GM23338 (cell line): ENCODE results near the gene SIKE1. TPM values are rescaled to one million over a fixed set of nuclear protein-coding genes. Genes with fewer than 3 reads are reported as not detected.

ENCODE experiments used
- ATAC-seq: fragments of 200-7000 bp; cut with Tn5 transposase; 3 replicates; pipeline ENCODE4 v1.9.1; 2020
- DNase-seq: peaks from one replicate; pipeline ENCODE4 v3.0.0-alpha.2; 2015; ENCODE audit warnings: low spot score
- H2AFZ ChIP-seq: fragments of 200-600 bp; sonication (generic); 2 replicates; pipeline ENCODE4 v1.8.0; 2016; ENCODE audit warnings: antibody characterized with exemption, mild to moderate bottlenecking, moderate library complexity
- H3F3A ChIP-seq: fragments of 200-600 bp; sonication (generic); replicated peaks from 2 replicates; pipeline ENCODE4 v1.8.0; 2017; ENCODE audit warnings: antibody characterized with exemption, mixed run types, low read depth
- H3K27ac ChIP-seq: fragments of 200-600 bp; sonication (generic); 2 replicates; pipeline ENCODE4 v1.6.1; 2016; ENCODE audit warnings: low read depth
- H3K27me3 ChIP-seq: fragments of 200-600 bp; sonication (generic); 2 replicates; pipeline ENCODE4 v1.8.0; 2016; ENCODE audit warnings: mild to moderate bottlenecking, mixed run types, moderate library complexity; ENCODE audit not compliant: insufficient read depth
- H3K36me3 ChIP-seq: fragments of 200-600 bp; sonication (generic); 2 replicates; pipeline ENCODE4 v1.8.0; 2016; ENCODE audit warnings: mild to moderate bottlenecking; ENCODE audit not compliant: insufficient read depth
- H3K4me1 ChIP-seq: fragments of 200-600 bp; sonication (generic); 2 replicates; pipeline ENCODE4 v1.8.0; 2016; ENCODE audit warnings: mild to moderate bottlenecking, moderate library complexity; ENCODE audit not compliant: insufficient read depth
- H3K4me2 ChIP-seq: fragments of 200-600 bp; sonication (generic); 2 replicates; pipeline ENCODE4 v1.7.1; 2017; ENCODE audit warnings: mixed run types
- H3K4me3 ChIP-seq: fragments of 200-600 bp; sonication (generic); 2 replicates; pipeline ENCODE4 v1.6.1; 2016; ENCODE audit warnings: mixed run types
- H3K79me2 ChIP-seq: fragments of 200-600 bp; sonication (generic); replicated peaks from 2 replicates; pipeline ENCODE4 v1.8.0; 2017; ENCODE audit warnings: mild to moderate bottlenecking; ENCODE audit not compliant: insufficient read depth
- H3K9me2 ChIP-seq: fragments of 200-600 bp; sonication (generic); 2 replicates; pipeline ENCODE4 v1.8.0; 2017; ENCODE audit not compliant: insufficient read depth
- H4K20me1 ChIP-seq: fragments of 200-600 bp; sonication (generic); replicated peaks from 2 replicates; pipeline ENCODE4 v1.8.0; 2017; ENCODE audit warnings: mild to moderate bottlenecking; ENCODE audit not compliant: insufficient read depth
- H3K27ac Mint-ChIP-seq: 2 replicates; pipeline ENCODE4 v1.8.0; 2020; ENCODE audit warnings: inconsistent platforms, mild to moderate bottlenecking, moderate library complexity, mixed read lengths
- H3K27me3 Mint-ChIP-seq: 3 replicates; pipeline ENCODE4 v1.8.0; 2022; ENCODE audit warnings: low read depth, mild to moderate bottlenecking, moderate library complexity, mixed read lengths, inconsistent platforms; ENCODE audit not compliant: insufficient read depth, poor library complexity
- H3K36me3 Mint-ChIP-seq: 3 replicates; pipeline ENCODE4 v1.8.0; 2021; ENCODE audit warnings: low read depth, mild to moderate bottlenecking, inconsistent platforms, moderate library complexity, mixed read lengths
- H3K4me1 Mint-ChIP-seq: 3 replicates; pipeline ENCODE4 v1.8.0; 2020; ENCODE audit warnings: mild to moderate bottlenecking, inconsistent platforms, mixed read lengths
- H3K4me3 Mint-ChIP-seq: 3 replicates; pipeline ENCODE4 v1.8.0; 2021; ENCODE audit warnings: moderate library complexity, mild to moderate bottlenecking, inconsistent platforms, mixed read lengths
- H3K9me3 Mint-ChIP-seq: 3 replicates; pipeline ENCODE4 v1.8.0; 2020; ENCODE audit warnings: moderate library complexity, mild to moderate bottlenecking, inconsistent platforms, mixed read lengths
- CREB1 ChIP-seq: fragments of 250-450 bp; sonication (Bioruptor Pico); IDR thresholded peaks from 2 replicates; pipeline ENCODE4 v1.5.0; 2020; ENCODE audit warnings: low read depth, mild to moderate bottlenecking, moderate library complexity
- CTCF ChIP-seq, 2 experiments: fragments of 200-600 bp in 1 of 2; sonication (generic) in 1 of 2; conservative IDR thresholded peaks; 2 replicates each; pipeline versions ENCODE4 v1.5.1 to v1.6.1; 2016 to 2017; ENCODE audit warnings: antibody characterized with exemption in 2 of 2, low read depth in 2 of 2, mild to moderate bottlenecking in 2 of 2, moderate library complexity in 1 of 2
- ETS1 ChIP-seq: IDR thresholded peaks from 2 replicates; pipeline ENCODE4 v1.6.1; 2016; ENCODE audit warnings: antibody characterized with exemption
- EZH2 ChIP-seq: fragments of 200-600 bp; sonication (generic); IDR thresholded peaks from one replicate; pipeline ENCODE4 v1.8.0; 2017; ENCODE audit warnings: antibody characterized with exemption, mild to moderate bottlenecking, low read depth; ENCODE audit not compliant: unreplicated experiment
- EZH2phosphoT487 ChIP-seq: fragments of 200-600 bp; sonication (generic); IDR thresholded peaks from one replicate; pipeline ENCODE4 v1.8.1; 2018; ENCODE audit warnings: antibody characterized with exemption; ENCODE audit not compliant: unreplicated experiment
- JUNB ChIP-seq: IDR thresholded peaks from one replicate; pipeline ENCODE4 v1.6.1; 2016; ENCODE audit warnings: antibody characterized with exemption; ENCODE audit not compliant: unreplicated experiment
- NANOG ChIP-seq: IDR thresholded peaks from 2 replicates; pipeline ENCODE4 v1.6.1; 2016; ENCODE audit warnings: antibody characterized with exemption, borderline replicate concordance
- POLR2AphosphoS5 ChIP-seq: IDR thresholded peaks from 2 replicates; pipeline ENCODE4 v1.6.1; 2016; ENCODE audit warnings: antibody characterized with exemption, low read depth
- REST ChIP-seq: IDR thresholded peaks from one replicate; pipeline ENCODE4 v1.6.1; 2018; ENCODE audit warnings: antibody characterized with exemption; ENCODE audit not compliant: unreplicated experiment
- STAT1 ChIP-seq: IDR thresholded peaks from one replicate; pipeline ENCODE4 v1.6.1; 2016; ENCODE audit warnings: antibody characterized with exemption; ENCODE audit not compliant: unreplicated experiment
- ZNF114 ChIP-seq: fragments of 250-450 bp; sonication (Bioruptor Pico); IDR thresholded peaks from 2 replicates; pipeline ENCODE4 v1.5.0; 2020; ENCODE audit warnings: mild to moderate bottlenecking, moderate library complexity
- ZNF331 ChIP-seq: fragments of 250-450 bp; sonication (Bioruptor Pico); IDR thresholded peaks from 2 replicates; pipeline ENCODE4 v1.5.0; 2020; ENCODE audit warnings: low read depth, mild to moderate bottlenecking, moderate library complexity
- ZNF462 ChIP-seq: fragments of 250-450 bp; sonication (Bioruptor Pico); IDR thresholded peaks from 2 replicates; pipeline ENCODE4 v1.5.0; 2020; ENCODE audit warnings: mild to moderate bottlenecking, moderate library complexity
- polyA plus RNA-seq: library from polyadenylated mRNA; unstranded; fragments of >200 nt; fragmentation: Nextera tagmentation; extraction: Ambion mirVana; gene quantifications from 2 replicates; pipeline ENCODE4 v1.2.1, GENCODE V29; 2016
- total RNA-seq: library from RNA; depleted of rRNA; stranded (reverse); fragments of >200 nt; shearing (Covaris generic); gene quantifications from 2 replicates; pipeline ENCODE4 v1.2.3, GENCODE V29; 2014

SIKE1 gene
- total and polyA plus RNA-seq, 2 experiments from 2014 or later: 74.0 to 96.3 TPM

- Histone ChIP-seq H2AFZ (no peak overlapping the region), H3K79me2 (no peaks in the 10 kb centered on the region), H4K20me1 (no peaks in the 10 kb centered on the region; the same call in 1 of the 2 replicates), H3K9me2 (no peaks in the 10 kb centered on the region), H3K36me3 (peaks cover 17% of the 10 kb centered on the region; the same call in 1 of the 2 replicates), H3K4me3 (no peak overlapping the region), H3K4me2 (no peak overlapping the region), H3F3A (no peaks in the 10 kb centered on the region), H3K4me1 (no peaks in the 10 kb centered on the region), H3K27me3 (no peaks in the 10 kb centered on the region), H3K27ac (no peak overlapping the region)
- ATAC-seq (no peak), DNase-seq (no peak)
- TF ChIP-seq ZNF462 (CRISPR knock-in tag): no peak
- TF ChIP-seq STAT1: no peak
- TF ChIP-seq EZH2: no peak
- TF ChIP-seq JUNB: no peak
- no peak for TF ChIP-seq POLR2AphosphoS5
- no peak for TF ChIP-seq ZNF114 (CRISPR knock-in tag)
- no peak for TF ChIP-seq ETS1
- no peak for TF ChIP-seq CTCF (conservative IDR thresholded peaks at IDR 0.05; ENCODE audit: low read depth in 2 of 2)
- no peak for TF ChIP-seq REST
- no peak for TF ChIP-seq CREB1 (CRISPR knock-in tag)
- no peak for TF ChIP-seq ZNF331
- no peak for TF ChIP-seq EZH2phosphoT487
- TF ChIP-seq NANOG: no peak
- H3K9me3 Mint-ChIP-seq: no peaks in the 10 kb centered on the region
- H3K27ac Mint-ChIP-seq: no peak overlapping the region
- no peak overlapping the region for H3K4me3 Mint-ChIP-seq
- H3K36me3 Mint-ChIP-seq: peaks cover 15% of the 10 kb centered on the region; the same call in 2 of the 3 replicates
- H3K27me3 Mint-ChIP-seq: no peaks in the 10 kb centered on the region
- H3K4me1 Mint-ChIP-seq: no peaks in the 10 kb centered on the region
Observed at GRCh38 chr1:114770989-114771388, 9.5 kb downstream of the SIKE1 start.
